ENCODE data around the gene TMEM125.

TMEM125 gene

DNA sequence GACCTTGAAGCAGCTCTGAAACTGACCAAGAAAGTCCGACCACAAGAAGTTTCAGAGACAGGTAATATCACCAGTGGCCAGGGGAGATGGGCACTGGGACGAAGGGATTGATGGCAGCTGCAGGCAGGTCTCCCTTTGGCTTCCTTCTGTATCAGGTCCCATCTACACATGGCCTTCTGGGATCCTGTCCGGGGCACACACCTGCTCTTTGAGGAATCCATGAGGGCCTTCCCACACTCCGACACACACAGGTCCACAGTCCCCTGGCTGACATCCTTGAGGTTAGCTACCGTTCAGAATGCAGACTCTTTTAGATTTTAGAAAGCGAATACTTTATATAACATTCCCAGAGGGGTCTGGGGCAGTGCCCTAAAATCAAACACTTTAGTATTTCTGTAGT lies 26.5 kb upstream of the TMEM125 start:
- Histone ChIP-seq H3K27me3 (ENCODE audit: insufficient read depth, poor library complexity, severe bottlenecking) (no peaks in the 10 kb centered on the region), H3K4me3 (replicated peaks; ENCODE audit: insufficient read depth, low read length) (no peak overlapping the region), H3K27ac (replicated peaks) (no peak overlapping the region)
- DNase-seq (ENCODE audit: low read depth in 1 of 2, low spot score in 1 of 2) = no peak
- TF ChIP-seq GABPA (IDR thresholded peaks at IDR 0.05; ENCODE audit: low read depth) (no peak), POLR2AphosphoS5 (IDR thresholded peaks at IDR 0.05; ENCODE audit: low read depth) (no peak), SPI1 (IDR thresholded peaks at IDR 0.05; ENCODE audit: borderline replicate concordance, low read depth) (no peak)
- TF ChIP-seq, protein P1, sequence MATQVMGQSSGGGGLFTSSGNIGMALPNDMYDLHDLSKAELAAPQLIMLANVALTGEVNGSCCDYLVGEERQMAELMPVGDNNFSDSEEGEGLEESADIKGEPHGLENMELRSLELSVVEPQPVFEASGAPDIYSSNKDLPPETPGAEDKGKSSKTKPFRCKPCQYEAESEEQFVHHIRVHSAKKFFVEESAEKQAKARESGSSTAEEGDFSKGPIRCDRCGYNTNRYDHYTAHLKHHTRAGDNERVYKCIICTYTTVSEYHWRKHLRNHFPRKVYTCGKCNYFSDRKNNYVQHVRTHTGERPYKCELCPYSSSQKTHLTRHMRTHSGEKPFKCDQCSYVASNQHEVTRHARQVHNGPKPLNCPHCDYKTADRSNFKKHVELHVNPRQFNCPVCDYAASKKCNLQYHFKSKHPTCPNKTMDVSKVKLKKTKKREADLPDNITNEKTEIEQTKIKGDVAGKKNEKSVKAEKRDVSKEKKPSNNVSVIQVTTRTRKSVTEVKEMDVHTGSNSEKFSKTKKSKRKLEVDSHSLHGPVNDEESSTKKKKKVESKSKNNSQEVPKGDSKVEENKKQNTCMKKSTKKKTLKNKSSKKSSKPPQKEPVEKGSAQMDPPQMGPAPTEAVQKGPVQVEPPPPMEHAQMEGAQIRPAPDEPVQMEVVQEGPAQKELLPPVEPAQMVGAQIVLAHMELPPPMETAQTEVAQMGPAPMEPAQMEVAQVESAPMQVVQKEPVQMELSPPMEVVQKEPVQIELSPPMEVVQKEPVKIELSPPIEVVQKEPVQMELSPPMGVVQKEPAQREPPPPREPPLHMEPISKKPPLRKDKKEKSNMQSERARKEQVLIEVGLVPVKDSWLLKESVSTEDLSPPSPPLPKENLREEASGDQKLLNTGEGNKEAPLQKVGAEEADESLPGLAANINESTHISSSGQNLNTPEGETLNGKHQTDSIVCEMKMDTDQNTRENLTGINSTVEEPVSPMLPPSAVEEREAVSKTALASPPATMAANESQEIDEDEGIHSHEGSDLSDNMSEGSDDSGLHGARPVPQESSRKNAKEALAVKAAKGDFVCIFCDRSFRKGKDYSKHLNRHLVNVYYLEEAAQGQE (IDR thresholded peaks at IDR 0.05; ENCODE audit: insufficient replicate concordance, low read depth) = no peak
- TF ChIP-seq, protein P2, sequence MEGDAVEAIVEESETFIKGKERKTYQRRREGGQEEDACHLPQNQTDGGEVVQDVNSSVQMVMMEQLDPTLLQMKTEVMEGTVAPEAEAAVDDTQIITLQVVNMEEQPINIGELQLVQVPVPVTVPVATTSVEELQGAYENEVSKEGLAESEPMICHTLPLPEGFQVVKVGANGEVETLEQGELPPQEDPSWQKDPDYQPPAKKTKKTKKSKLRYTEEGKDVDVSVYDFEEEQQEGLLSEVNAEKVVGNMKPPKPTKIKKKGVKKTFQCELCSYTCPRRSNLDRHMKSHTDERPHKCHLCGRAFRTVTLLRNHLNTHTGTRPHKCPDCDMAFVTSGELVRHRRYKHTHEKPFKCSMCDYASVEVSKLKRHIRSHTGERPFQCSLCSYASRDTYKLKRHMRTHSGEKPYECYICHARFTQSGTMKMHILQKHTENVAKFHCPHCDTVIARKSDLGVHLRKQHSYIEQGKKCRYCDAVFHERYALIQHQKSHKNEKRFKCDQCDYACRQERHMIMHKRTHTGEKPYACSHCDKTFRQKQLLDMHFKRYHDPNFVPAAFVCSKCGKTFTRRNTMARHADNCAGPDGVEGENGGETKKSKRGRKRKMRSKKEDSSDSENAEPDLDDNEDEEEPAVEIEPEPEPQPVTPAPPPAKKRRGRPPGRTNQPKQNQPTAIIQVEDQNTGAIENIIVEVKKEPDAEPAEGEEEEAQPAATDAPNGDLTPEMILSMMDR (IDR thresholded peaks at IDR 0.05; ENCODE audit: insufficient read depth, low read length) = no peak

- TF ChIP-seq POLR2AphosphoS5 (IDR thresholded peaks at IDR 0.05; ENCODE audit: low read depth) (no peak), GABPA (IDR thresholded peaks at IDR 0.05; ENCODE audit: low read depth) (no peak), SPI1 (IDR thresholded peaks at IDR 0.05; ENCODE audit: borderline replicate concordance, low read depth) (no peak)
- TF ChIP-seq, protein P1 (IDR thresholded peaks at IDR 0.05; ENCODE audit: insufficient replicate concordance, low read depth) = no peak
- TF ChIP-seq, protein P2 (IDR thresholded peaks at IDR 0.05; ENCODE audit: insufficient read depth, low read length) = no peak
- Histone ChIP-seq H3K4me3 (replicated peaks; ENCODE audit: insufficient read depth, low read length) (no peak overlapping the region), H3K27me3 (ENCODE audit: insufficient read depth, poor library complexity, severe bottlenecking) (no peaks in the 10 kb centered on the region), H3K27ac (replicated peaks) (no peak overlapping the region)
- DNase-seq (ENCODE audit: low read depth in 1 of 2, low spot score in 1 of 2) = no peak
Measured at GRCh38 chr1:43246466-43247213, 23.1 kb upstream of the TMEM125 start.

- no peak overlapping the region for H3K27ac ChIP-seq (replicated peaks)
- DNase-seq (ENCODE audit: low read depth in 1 of 2, low spot score in 1 of 2) = no peak
- TF ChIP-seq GABPA (IDR thresholded peaks at IDR 0.05; ENCODE audit: low read depth) = no peak
- TF ChIP-seq, protein P1 (IDR thresholded peaks at IDR 0.05; ENCODE audit: insufficient replicate concordance, low read depth) = no peak
- TF ChIP-seq SPI1 (IDR thresholded peaks at IDR 0.05; ENCODE audit: borderline replicate concordance, low read depth) = no peak
- TF ChIP-seq, protein P2 (IDR thresholded peaks at IDR 0.05; ENCODE audit: insufficient read depth, low read length) = no peak
- no peak for TF ChIP-seq POLR2AphosphoS5 (IDR thresholded peaks at IDR 0.05; ENCODE audit: low read depth)
- no peaks in the 10 kb centered on the region for H3K27me3 ChIP-seq (ENCODE audit: insufficient read depth, poor library complexity, severe bottlenecking)
- H3K4me3 ChIP-seq (replicated peaks; ENCODE audit: insufficient read depth, low read length) = no peak overlapping the region
Measured at GRCh38 chr1:43247256-43247921, 22.4 kb upstream of the TMEM125 start.
